Tibial nerve (tissue), 4 donors: ENCODE results near the gene CHRNE.

ENCODE experiments used
- CTCF ChIP-seq, 5 experiments: fragments of 200-600 bp in 3 of 5; fragments of 450-650 bp in 2 of 5; sonication (generic) in 3 of 5; IDR thresholded peaks; one replicate each; pipeline ENCODE4 v1.5.1; 2016 to 2019; ENCODE audit warnings: antibody characterized with exemption in 5 of 5, mild to moderate bottlenecking in 3 of 5, moderate library complexity in 2 of 5
- EP300 ChIP-seq, 2 donors: sonication (generic); formaldehyde crosslinking; IDR thresholded peaks; one replicate each; pipeline ENCODE4 v1.6.1; 2017; ENCODE audit warnings: antibody characterized with exemption in 2 of 2, mild to moderate bottlenecking in 1 of 2

GRCh38 chr17:4919511-4920047 lies 16.7 kb upstream of the CHRNE start:
- TF ChIP-seq CTCF (IDR thresholded peaks at IDR 0.05) (no peak), EP300 (IDR thresholded peaks at IDR 0.05) (no peak)
